ENCODE measurements around the gene AGPS. TPM values are rescaled to one million over a fixed set of nuclear protein-coding genes. Genes with fewer than 3 reads are reported as not detected.
A peak's percentile ranks its signal among the peaks of the same experiment; 100 is the strongest.

AGPS gene
- total RNA-seq, 4 donors from 2014 or later, result 20.2 to 34.0 (median 25.5) TPM

- intact Hi-C loops (cut with DNase I), result no loop called here
- 78 to 84% methylated on average over 4 of the region's 4 CpGs for WGBS, 2 donors
Observed at GRCh38 chr2:177400337-177400923, 7.9 kb downstream of the AGPS start.

GRCh38 chr2:177402096-177402495 lies 9.5 kb downstream of the AGPS start:
- H3K9me3 ChIP-seq, result no peaks in the 10 kb centered on the region
- H3K36me3 ChIP-seq, result no peaks in the 10 kb centered on the region
- 85 to 88% methylated on average over 1 of the region's 1 CpG for WGBS, 2 donors
- no peaks in the 10 kb centered on the region for H3K27me3 ChIP-seq
- H3K27ac ChIP-seq, result no peak overlapping the region
- no peak overlapping the region for H3K4me3 ChIP-seq
- intact Hi-C loops (cut with DNase I), result no loop called here
- no peak for TF ChIP-seq POLR2A (IDR thresholded peaks at IDR 0.05)
- TF ChIP-seq CTCF (IDR thresholded peaks at IDR 0.05), result no peak
- no peak for DNase-seq
- peaks cover 5 to 37% (median 16%) of the 10 kb centered on the region in 3 donors for H3K4me1 ChIP-seq

More at GRCh38 chr2:177400337-177400923, 7.9 kb downstream of the AGPS start:
- no peak for DNase-seq
- no peaks in the 10 kb centered on the region for H3K36me3 ChIP-seq
- no peaks in the 10 kb centered on the region for H3K9me3 ChIP-seq
- H3K27ac ChIP-seq, result no peak overlapping the region
- no peak for TF ChIP-seq POLR2A (IDR thresholded peaks at IDR 0.05)
- TF ChIP-seq CTCF (IDR thresholded peaks at IDR 0.05), result no peak
- H3K4me1 ChIP-seq, result peaks cover 5 to 49% (median 20%) of the 10 kb centered on the region in 3 donors
- H3K27me3 ChIP-seq, result no peaks in the 10 kb centered on the region
- H3K4me3 ChIP-seq, result no peak overlapping the region

GRCh38 chr2:177403838-177404237 lies 11.3 kb downstream of the AGPS start:
- H3K36me3 ChIP-seq, result no peaks in the 10 kb centered on the region
- 37 to 38% methylated on average over 6 of the region's 6 CpGs for WGBS, 2 donors
- no peak for TF ChIP-seq CTCF (IDR thresholded peaks at IDR 0.05)
- no peak for TF ChIP-seq POLR2A (IDR thresholded peaks at IDR 0.05)
- no peaks in the 10 kb centered on the region for H3K9me3 ChIP-seq
- H3K4me1 ChIP-seq, result peaks cover 5 to 27% (median 14%) of the 10 kb centered on the region in 3 donors
- no peak overlapping the region for H3K4me3 ChIP-seq
- H3K27ac ChIP-seq, result peak overlapping the region in 1 of 4 donors; percentile 11
- H3K27me3 ChIP-seq, result no peaks in the 10 kb centered on the region
- no peak for DNase-seq
- intact Hi-C loops (cut with DNase I), result no loop called here

- H3K27me3 ChIP-seq, result no peaks in the 10 kb centered on the region
- H3K27ac ChIP-seq, result peak overlapping the region in 1 of 4 donors; percentile 11
- intact Hi-C loops (cut with DNase I), result no loop called here
- H3K4me1 ChIP-seq, result peaks cover 5 to 27% (median 14%) of the 10 kb centered on the region in 3 donors
- no peaks in the 10 kb centered on the region for H3K9me3 ChIP-seq
- WGBS, 2 donors, result 65 to 79% methylated on average over 3 of the region's 3 CpGs
- TF ChIP-seq POLR2A (IDR thresholded peaks at IDR 0.05), result no peak
- TF ChIP-seq CTCF (IDR thresholded peaks at IDR 0.05), result no peak
- no peak overlapping the region for H3K4me3 ChIP-seq
- no peaks in the 10 kb centered on the region for H3K36me3 ChIP-seq
- DNase-seq, result no peak
Observed at GRCh38 chr2:177404243-177404642, 11.7 kb downstream of the AGPS start.

- no peaks in the 10 kb centered on the region for H3K27me3 ChIP-seq
- no peak overlapping the region for H3K4me3 ChIP-seq
- TF ChIP-seq POLR2A (IDR thresholded peaks at IDR 0.05), result no peak
- no peak for TF ChIP-seq CTCF (IDR thresholded peaks at IDR 0.05)
- intact Hi-C loops (cut with DNase I), result no loop called here
- 42 to 62% methylated on average over 2 of the region's 2 CpGs for WGBS, 2 donors
- H3K27ac ChIP-seq, result no peak overlapping the region
- no peak for DNase-seq
- H3K9me3 ChIP-seq, result no peaks in the 10 kb centered on the region
- H3K36me3 ChIP-seq, result no peaks in the 10 kb centered on the region
- peaks cover 5 to 27% (median 14%) of the 10 kb centered on the region in 3 donors for H3K4me1 ChIP-seq
Observed at GRCh38 chr2:177405029-177405692, 12.6 kb downstream of the AGPS start.
